HG03108 (cell line): Measurements from ENCODE around the gene NAP1L5.

Experiments
- ATAC-seq: cut with Tn5 transposase; IDR thresholded peaks from one replicate; pipeline ENCODE4 v1.9.1; 2021; ENCODE audit warnings: moderate library complexity; ENCODE audit not compliant: unreplicated experiment

NAP1L5 gene

GRCh38 chr4:88722828-88723227 lies 25.2 kb upstream of the NAP1L5 start:
- ATAC-seq, result no peak

GRCh38 chr4:88722276-88722780 lies 24.7 kb upstream of the NAP1L5 start:
- ATAC-seq, result no peak

GRCh38 chr4:88720451-88721428 lies 23.1 kb upstream of the NAP1L5 start:
- no peak for ATAC-seq

GRCh38 chr4:88719381-88719780 lies 21.8 kb upstream of the NAP1L5 start:
- ATAC-seq, result no peak

- ATAC-seq, result no peak
These were observed 20.5 kb upstream of the NAP1L5 start for GRCh38 chr4:88718098-88718497.

GRCh38 chr4:88713782-88714181 lies 16.2 kb upstream of the NAP1L5 start:
- no peak for ATAC-seq

GRCh38 chr4:88709989-88710388 lies 12.4 kb upstream of the NAP1L5 start:
- ATAC-seq, result no peak

- ATAC-seq, result no peak
These were observed 8.9 kb upstream of the NAP1L5 start for GRCh38 chr4:88706574-88706973.

GRCh38 chr4:88705805-88706492 lies 8.3 kb upstream of the NAP1L5 start:
- ATAC-seq, result no peak

GRCh38 chr4:88705223-88705622 lies 7.6 kb upstream of the NAP1L5 start:
- no peak for ATAC-seq

GRCh38 chr4:88702782-88703181 lies 5.2 kb upstream of the NAP1L5 start:
- ATAC-seq, result no peak

GRCh38 chr4:88698519-88698918 lies 890 bp upstream of the NAP1L5 start:
- no peak for ATAC-seq

GRCh38 chr4:88697141-88697540 lies 488 bp downstream of the NAP1L5 start:
- no peak for ATAC-seq

GRCh38 chr4:88696630-88697029 lies 999 bp downstream of the NAP1L5 start:
- no peak for ATAC-seq

GRCh38 chr4:88693792-88694191 lies 3.8 kb downstream of the NAP1L5 start:
- ATAC-seq, result no peak

- no peak for ATAC-seq
These were observed 7.3 kb downstream of the NAP1L5 start for GRCh38 chr4:88690355-88690754.

GRCh38 chr4:88681209-88681608 lies 16.4 kb downstream of the NAP1L5 start:
- no peak for ATAC-seq

GRCh38 chr4:88675543-88675942 lies 22.1 kb downstream of the NAP1L5 start:
- ATAC-seq, result no peak

GRCh38 chr4:88674979-88675378 lies 22.6 kb downstream of the NAP1L5 start:
- ATAC-seq, result no peak

GRCh38 chr4:88674565-88674964 lies 23.1 kb downstream of the NAP1L5 start:
- ATAC-seq, result no peak

- no peak for ATAC-seq
These were observed 23.7 kb downstream of the NAP1L5 start for GRCh38 chr4:88673886-88674285.

GRCh38 chr4:88672987-88673386 lies 24.6 kb downstream of the NAP1L5 start:
- no peak for ATAC-seq
